GM12874 (cell line): ENCODE measurements around the gene ZNF230.

Experiments used
- TF ChIP-seq, protein P1 (sequence below): IDR thresholded peaks from 2 replicates; pipeline ENCODE4 v1.5.1; 2011; ENCODE audit warnings: low read depth, mild to moderate bottlenecking, control low read depth, low read length, moderate library complexity; ENCODE audit not compliant: insufficient read depth

ZNF230 gene

DNA sequence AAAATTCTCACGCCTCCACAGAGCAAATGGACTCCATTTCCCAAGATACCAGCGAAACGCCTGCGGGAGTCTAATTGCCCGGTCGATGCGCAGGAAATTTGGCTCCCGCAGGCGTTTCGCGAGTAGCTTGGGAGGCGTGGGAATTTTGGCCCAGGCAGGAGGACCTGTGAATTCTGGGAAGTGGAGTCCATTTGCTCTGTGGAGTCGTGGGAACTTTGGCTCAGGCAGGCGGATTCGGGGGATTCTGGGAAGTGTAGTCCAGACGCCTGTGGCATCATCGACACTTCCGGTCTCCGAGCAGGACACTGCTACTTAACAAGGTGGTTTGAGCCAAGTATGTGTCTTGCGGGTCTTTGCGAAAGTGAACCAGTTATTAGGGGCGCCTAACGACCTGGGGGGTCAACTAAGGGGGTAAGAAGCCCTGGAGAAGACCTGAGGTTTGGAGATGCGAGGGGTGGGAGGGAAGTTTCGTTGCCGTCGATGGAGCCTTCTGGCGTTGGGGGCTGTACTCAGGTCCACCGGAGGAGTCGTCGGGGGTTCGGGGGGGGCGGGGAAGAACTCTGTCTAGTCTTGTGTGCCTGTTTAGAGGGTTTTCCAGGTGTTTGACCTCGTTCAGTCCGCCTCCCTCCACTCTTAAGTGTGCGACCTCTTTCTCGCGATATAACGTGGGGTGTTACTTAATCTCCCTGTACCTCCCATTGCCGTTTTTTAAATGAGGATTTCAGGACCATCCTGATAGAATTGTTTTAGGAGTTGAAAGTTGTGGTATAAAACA lies 18.7 kb upstream of the ZNF230 start, which contains the start of gene ZNF155:
Gene ZNF155, plus strand, starts transcription at position 277 of the 775 bp plus-strand sequence. CDS start 4,356 bp downstream, outside the sequence.
- TF ChIP-seq, protein P1, sequence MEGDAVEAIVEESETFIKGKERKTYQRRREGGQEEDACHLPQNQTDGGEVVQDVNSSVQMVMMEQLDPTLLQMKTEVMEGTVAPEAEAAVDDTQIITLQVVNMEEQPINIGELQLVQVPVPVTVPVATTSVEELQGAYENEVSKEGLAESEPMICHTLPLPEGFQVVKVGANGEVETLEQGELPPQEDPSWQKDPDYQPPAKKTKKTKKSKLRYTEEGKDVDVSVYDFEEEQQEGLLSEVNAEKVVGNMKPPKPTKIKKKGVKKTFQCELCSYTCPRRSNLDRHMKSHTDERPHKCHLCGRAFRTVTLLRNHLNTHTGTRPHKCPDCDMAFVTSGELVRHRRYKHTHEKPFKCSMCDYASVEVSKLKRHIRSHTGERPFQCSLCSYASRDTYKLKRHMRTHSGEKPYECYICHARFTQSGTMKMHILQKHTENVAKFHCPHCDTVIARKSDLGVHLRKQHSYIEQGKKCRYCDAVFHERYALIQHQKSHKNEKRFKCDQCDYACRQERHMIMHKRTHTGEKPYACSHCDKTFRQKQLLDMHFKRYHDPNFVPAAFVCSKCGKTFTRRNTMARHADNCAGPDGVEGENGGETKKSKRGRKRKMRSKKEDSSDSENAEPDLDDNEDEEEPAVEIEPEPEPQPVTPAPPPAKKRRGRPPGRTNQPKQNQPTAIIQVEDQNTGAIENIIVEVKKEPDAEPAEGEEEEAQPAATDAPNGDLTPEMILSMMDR: no peak

DNA sequence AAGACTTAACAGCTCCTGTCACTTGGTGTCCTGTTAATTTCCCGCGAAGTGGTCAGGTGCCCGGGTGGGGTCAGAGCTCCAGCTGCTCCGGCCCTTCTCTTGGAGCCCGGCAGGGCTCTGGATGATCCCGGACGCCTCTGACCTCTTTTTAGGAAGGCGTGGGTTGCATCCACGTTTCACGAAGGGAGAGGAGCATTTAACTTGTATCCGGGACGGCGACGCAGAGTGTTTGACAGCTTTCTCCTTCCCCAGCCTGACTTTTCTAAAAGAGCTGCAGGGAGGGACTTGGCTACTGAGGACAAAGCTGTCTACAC lies 18.1 kb upstream of the ZNF230 start:
- TF ChIP-seq, protein P1: no peak

DNA sequence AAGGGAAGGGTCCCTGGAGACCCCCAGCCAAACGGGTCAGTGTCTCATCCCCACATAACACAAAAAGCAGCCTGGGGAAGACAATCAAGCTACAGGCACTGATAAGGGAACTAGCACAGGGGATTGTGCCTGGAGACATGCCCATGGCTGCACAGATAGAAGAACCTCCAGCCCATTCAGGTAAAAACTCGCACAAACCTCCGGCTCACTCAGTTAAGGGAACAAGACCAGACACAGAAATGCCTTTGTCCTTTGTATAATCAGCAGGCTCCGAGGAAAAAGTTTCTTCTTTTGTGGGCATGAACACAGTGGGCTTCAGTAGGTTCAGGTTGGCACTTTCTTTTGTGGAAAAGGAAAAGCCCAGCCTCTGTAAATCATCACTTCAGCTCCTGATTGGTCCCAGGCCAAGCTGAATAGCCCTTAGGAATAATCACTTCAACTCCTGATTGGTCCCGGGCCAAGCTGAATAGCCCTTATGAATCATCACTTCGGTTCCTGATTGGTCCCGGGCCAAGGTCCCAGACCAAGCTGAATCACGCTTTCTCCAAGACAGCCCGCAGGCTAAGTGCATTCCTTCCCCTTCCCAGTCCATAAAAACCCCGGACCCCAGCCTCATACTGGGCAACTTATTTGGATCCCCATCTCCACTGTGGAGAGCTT lies 5.0 kb upstream of the ZNF230 start:
- TF ChIP-seq, protein P1: no peak

DNA sequence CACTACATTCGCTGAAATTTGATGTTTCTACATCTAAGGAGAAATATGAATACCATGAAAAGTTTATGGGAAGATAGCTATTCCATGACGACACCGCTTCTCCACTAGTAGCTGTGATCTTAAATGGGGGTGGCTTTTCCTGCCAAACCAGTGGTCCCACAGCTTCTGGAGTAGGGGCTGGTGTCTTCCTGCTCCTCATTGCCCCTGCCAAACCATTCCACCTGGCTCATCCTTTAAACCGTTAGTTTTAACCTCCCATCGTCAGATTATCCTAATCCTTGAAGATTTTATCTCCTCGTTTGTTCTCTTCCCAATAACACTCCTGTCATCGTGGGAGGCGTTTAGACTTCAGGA lies 568 bp upstream of the ZNF230 start:
- TF ChIP-seq, protein P1: no peak

DNA sequence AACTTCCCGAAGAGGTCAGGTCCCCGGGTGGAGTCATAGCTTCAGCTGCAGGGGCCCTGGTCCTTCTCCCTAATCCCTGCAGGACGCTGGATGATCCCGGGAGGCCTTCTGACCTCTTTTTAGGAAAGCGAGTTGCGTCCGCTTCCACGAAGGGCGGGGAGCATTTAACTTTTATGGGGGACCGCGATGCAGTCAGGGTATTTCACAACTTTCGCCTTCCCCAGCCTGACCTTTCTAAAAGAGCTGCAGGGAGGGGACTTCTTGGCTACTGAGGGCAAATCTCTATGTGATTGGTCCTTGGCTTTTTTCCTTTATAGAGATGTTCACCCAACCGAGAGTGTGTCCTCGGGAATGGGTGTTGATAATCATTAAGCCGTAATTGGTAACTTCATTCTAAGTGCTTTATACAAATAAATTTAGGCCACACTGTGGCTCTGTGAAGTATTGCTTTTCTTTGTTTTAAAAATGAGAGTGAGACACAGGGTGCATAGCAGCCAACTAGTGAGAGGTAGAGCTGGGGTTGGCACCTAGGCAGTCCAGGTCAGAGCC lies 778 bp downstream of the ZNF230 start:
- TF ChIP-seq, protein P1: 0 out of 2 replicates have a peak, but pooled peaks have one; percentile 5

DNA sequence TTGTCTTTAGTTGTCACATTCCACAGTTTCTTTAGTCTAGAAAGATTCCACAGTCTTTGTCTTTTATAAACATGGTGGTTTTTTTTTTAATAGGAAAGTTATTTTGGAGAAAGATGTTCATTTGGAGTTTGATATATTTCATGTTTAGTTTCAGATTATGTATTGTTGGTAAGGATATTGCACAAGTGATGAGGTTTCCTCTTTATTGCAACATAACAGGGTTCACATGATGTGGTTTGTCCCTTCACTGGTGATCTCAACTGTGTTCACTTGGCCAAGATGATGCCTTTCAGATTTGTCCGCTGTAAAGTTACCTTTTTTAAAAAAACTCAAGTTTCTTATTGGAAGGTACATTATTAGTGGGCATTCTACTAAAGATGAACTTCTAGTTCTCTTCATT lies 3.2 kb downstream of the ZNF230 start:
- TF ChIP-seq, protein P1: no peak

DNA sequence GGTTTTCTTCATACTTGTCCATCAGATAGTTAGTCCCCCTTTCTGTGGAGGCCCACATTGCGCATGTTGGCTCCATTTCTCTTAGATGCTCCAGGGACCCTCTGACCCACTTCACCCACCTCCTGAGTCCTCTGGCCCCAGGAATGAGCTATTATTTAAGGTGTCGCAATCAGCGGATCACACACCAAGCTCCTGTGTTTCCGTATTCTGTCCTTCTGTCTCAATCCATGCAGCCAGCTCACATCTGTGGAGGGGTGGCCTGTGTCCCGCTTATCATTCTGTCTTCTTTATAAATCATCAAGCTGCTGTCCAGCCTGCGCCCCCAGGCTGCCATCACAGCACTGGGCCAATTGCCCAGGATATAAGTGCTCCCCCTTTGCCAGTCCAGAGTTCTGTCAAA lies 4.7 kb downstream of the ZNF230 start:
- TF ChIP-seq, protein P1: no peak
